H9 (cell line): ENCODE results near the gene MAN1A2. TPM values are rescaled to one million over a fixed set of nuclear protein-coding genes. Genes with fewer than 3 reads are reported as not detected.

Source experiments
- DNase-seq: peaks from one replicate; pipeline ENCODE4 v3.0.0-alpha.2; 2017
- H2AFZ ChIP-seq: one replicate; pipeline ENCODE4 v1.6.1; 2013; ENCODE audit warnings: mild to moderate bottlenecking, low read length, control low read depth, moderate library complexity
- H2AK5ac ChIP-seq: 2 replicates; pipeline ENCODE4 v1.6.1; 2013; ENCODE audit warnings: low read length, control low read depth, mixed read lengths; ENCODE audit not compliant: insufficient read length
- H2BK120ac ChIP-seq: one replicate; pipeline ENCODE4 v1.6.1; 2013; ENCODE audit warnings: low read depth, mild to moderate bottlenecking, low read length, control low read depth, inconsistent platforms; ENCODE audit not compliant: poor library complexity, severe bottlenecking
- H2BK12ac ChIP-seq: 2 replicates; pipeline ENCODE4 v1.6.1; 2013; ENCODE audit warnings: low read length, control low read depth, mixed read lengths, low read depth; ENCODE audit not compliant: insufficient read length
- H2BK15ac ChIP-seq: 2 replicates; pipeline ENCODE4 v1.6.1; 2013; ENCODE audit warnings: low read depth, low read length, control low read depth
- H2BK20ac ChIP-seq: one replicate; pipeline ENCODE4 v1.6.1; 2013; ENCODE audit warnings: low read depth, mild to moderate bottlenecking, low read length, control low read depth, inconsistent platforms; ENCODE audit not compliant: poor library complexity, severe bottlenecking
- H2BK5ac ChIP-seq: 2 replicates; pipeline ENCODE4 v1.6.1; 2013; ENCODE audit warnings: low read length, control low read depth, mixed read lengths; ENCODE audit not compliant: insufficient read length
- H3K14ac ChIP-seq: 2 replicates; pipeline ENCODE4 v1.6.1; 2013; ENCODE audit warnings: low read length, control low read depth; ENCODE audit not compliant: insufficient read depth
- H3K18ac ChIP-seq: 2 replicates; pipeline ENCODE4 v1.6.1; 2013; ENCODE audit warnings: low read depth, mild to moderate bottlenecking, mixed read lengths, low read length, control low read depth; ENCODE audit not compliant: insufficient read length
- H3K23ac ChIP-seq: 2 replicates; pipeline ENCODE4 v1.6.1; 2013; ENCODE audit warnings: low read length, control low read depth, mixed read lengths, low read depth; ENCODE audit not compliant: insufficient read length
- H3K23me2 ChIP-seq: 2 replicates; pipeline ENCODE4 v1.6.1; 2013; ENCODE audit warnings: low read depth, mild to moderate bottlenecking, mixed read lengths, low read length, control low read depth; ENCODE audit not compliant: insufficient read length, poor library complexity, severe bottlenecking
- H3K27ac ChIP-seq: 2 replicates; pipeline ENCODE4 v1.5.1; 2013; ENCODE audit warnings: low read length, control low read depth, mixed read lengths, low read depth; ENCODE audit not compliant: insufficient read length
- H3K27me3 ChIP-seq: 2 replicates; pipeline ENCODE4 v1.6.1; 2013; ENCODE audit warnings: low read length, control low read depth, inconsistent platforms; ENCODE audit not compliant: insufficient read depth
- H3K4ac ChIP-seq: 2 replicates; pipeline ENCODE4 v1.6.1; 2013; ENCODE audit warnings: low read depth, mild to moderate bottlenecking, control low read depth, inconsistent platforms, low read length, moderate library complexity
- H3K4me1 ChIP-seq: 2 replicates; pipeline ENCODE4 v1.6.1; 2013; ENCODE audit warnings: low read length, control low read depth, inconsistent platforms; ENCODE audit not compliant: insufficient read depth
- H3K4me2 ChIP-seq: 2 replicates; pipeline ENCODE4 v1.6.1; 2013; ENCODE audit warnings: low read length, control low read depth, mixed read lengths; ENCODE audit not compliant: insufficient read length, insufficient read depth
- H3K56ac ChIP-seq: 2 replicates; pipeline ENCODE4 v1.6.1; 2013; ENCODE audit warnings: low read depth, mild to moderate bottlenecking, mixed read lengths, low read length, control low read depth; ENCODE audit not compliant: insufficient read length
- H3K79me1 ChIP-seq: 2 replicates; pipeline ENCODE4 v1.6.1; 2013; ENCODE audit warnings: low read depth, mild to moderate bottlenecking, moderate library complexity, low read length, control low read depth, inconsistent platforms; ENCODE audit not compliant: insufficient read depth, poor library complexity, severe bottlenecking
- H3K79me2 ChIP-seq: 2 replicates; pipeline ENCODE4 v1.6.1; 2013; ENCODE audit warnings: low read length, control low read depth, inconsistent platforms; ENCODE audit not compliant: insufficient read depth
- H3K9ac ChIP-seq: 2 replicates; pipeline ENCODE4 v1.6.1; 2013; ENCODE audit warnings: low read length, control low read depth, mixed read lengths; ENCODE audit not compliant: insufficient read length; ENCODE audit errors: extremely low read depth
- H3K9me3 ChIP-seq: one replicate; pipeline ENCODE4 v1.6.1; 2013; ENCODE audit warnings: low read depth, low read length, inconsistent platforms; ENCODE audit not compliant: control insufficient read depth
- H3T11ph ChIP-seq: one replicate; pipeline ENCODE4 v1.6.1; 2013; ENCODE audit warnings: mild to moderate bottlenecking, low read length, control low read depth, inconsistent platforms
- H4K20me1 ChIP-seq: one replicate; pipeline ENCODE4 v1.6.1; 2013; ENCODE audit not compliant: control insufficient read depth, insufficient read length, insufficient read depth
- H4K5ac ChIP-seq: 2 replicates; pipeline ENCODE4 v1.6.1; 2013; ENCODE audit warnings: low read depth, mild to moderate bottlenecking, mixed read lengths, low read length, control low read depth; ENCODE audit not compliant: insufficient read length
- H4K8ac ChIP-seq: replicated peaks from 2 replicates; pipeline ENCODE4 v1.6.1; 2013; ENCODE audit warnings: low read length, control low read depth, mixed read lengths, low read depth; ENCODE audit not compliant: insufficient read length
- H4K91ac ChIP-seq: 2 replicates; pipeline ENCODE4 v1.6.1; 2013; ENCODE audit warnings: low read depth, mild to moderate bottlenecking, moderate library complexity, mixed read lengths, low read length, control low read depth; ENCODE audit not compliant: insufficient read length
- H3K27ac Mint-ChIP-seq, 3 experiments: 2 replicates in 2 of 3; 3 replicates in 1 of 3; pipeline ENCODE4 v1.8.0; 2020 to 2021; ENCODE audit warnings: mixed read lengths in 3 of 3, mild to moderate bottlenecking in 1 of 3, moderate library complexity in 1 of 3
- H3K27me3 Mint-ChIP-seq: 2 replicates; pipeline ENCODE4 v1.8.0; 2021; ENCODE audit warnings: low read depth, mild to moderate bottlenecking, moderate library complexity, mixed read lengths
- H3K36me3 Mint-ChIP-seq, 3 experiments: 2 replicates in 2 of 3; 3 replicates in 1 of 3; pipeline ENCODE4 v1.8.0; 2020 to 2021; ENCODE audit warnings: low read depth in 3 of 3, mixed read lengths in 3 of 3; ENCODE audit not compliant: insufficient read depth in 1 of 3
- H3K4me1 Mint-ChIP-seq, 2 experiments: 2 replicates each; pipeline ENCODE4 v1.8.0; 2020; ENCODE audit warnings: mixed read lengths in 2 of 2
- H3K4me3 Mint-ChIP-seq, 2 experiments: 2 replicates in 1 of 2; 3 replicates in 1 of 2; pipeline ENCODE4 v1.8.0; 2020 to 2021; ENCODE audit warnings: mild to moderate bottlenecking in 2 of 2, mixed read lengths in 2 of 2, moderate library complexity in 1 of 2
- H3K9me3 Mint-ChIP-seq, 2 experiments: 2 replicates in 1 of 2; 3 replicates in 1 of 2; pipeline ENCODE4 v1.8.0; 2020; ENCODE audit warnings: mild to moderate bottlenecking in 2 of 2, mixed read lengths in 2 of 2, moderate library complexity in 1 of 2
- CTCF ChIP-seq: fragments of 200-600 bp; sonication (generic); conservative IDR thresholded peaks from 3 replicates; pipeline ENCODE4 v1.8.0; 2021; ENCODE audit warnings: antibody characterized with exemption, mild to moderate bottlenecking
- WGBS: extraction: QIAGEN DNeasy Blood & Tissue Kit; methylation state at CpG from one replicate; pipeline ENCODE4 v1.1.7; 2013; ENCODE audit warnings: missing lambda C conversion rate, low lambda C conversion rate, mixed read lengths; ENCODE audit not compliant: insufficient read length; ENCODE audit errors: extremely low coverage; 5-methylcytosine and 5-hydroxymethylcytosine counted together
- total RNA-seq: library from RNA; stranded (reverse); gene quantifications from 2 replicates; pipeline ENCODE4 v1.2.1, GENCODE V29; 2021

The MAN1A2 gene
- total RNA-seq, 1 experiment from 2014 or later: 24.0 TPM

- Histone ChIP-seq H4K20me1 (no peaks in the 10 kb centered on the region), H3K27me3 (no peaks in the 10 kb centered on the region), H4K5ac (no peak overlapping the region), H3K79me1 (no peaks in the 10 kb centered on the region), H2BK12ac (no peak overlapping the region), H3K56ac (no peak overlapping the region), H2BK15ac (no peak overlapping the region), H2BK5ac (no peak overlapping the region), H3T11ph (no peak overlapping the region), H4K91ac (no peak overlapping the region), H4K8ac (no peak overlapping the region), H2AFZ (no peak overlapping the region), H3K4me2 (no peak overlapping the region), H2BK120ac (no peak overlapping the region), H3K4me1 (no peaks in the 10 kb centered on the region; the same call in 1 of the 2 replicates), H3K14ac (no peak overlapping the region), H3K18ac (no peak overlapping the region), H3K79me2 (no peaks in the 10 kb centered on the region), H3K9me3 (no peaks in the 10 kb centered on the region), H2AK5ac (no peak overlapping the region), H3K9ac (no peak overlapping the region), H2BK20ac (no peak overlapping the region), H3K4ac (no peak overlapping the region), H3K23ac (no peak overlapping the region), H3K27ac (no peak overlapping the region), H3K23me2 (no peaks in the 10 kb centered on the region)
- Mint-ChIP-seq H3K4me3 (no peak overlapping the region), H3K27me3 (no peaks in the 10 kb centered on the region; the same call in 1 of the 2 replicates), H3K27ac (no peak overlapping the region), H3K36me3 (no peaks in the 10 kb centered on the region; a peak in 1 of 7 replicates), H3K9me3 (no peaks in the 10 kb centered on the region), H3K4me1 (peaks cover 9 to 13% of the 10 kb centered on the region in 2 experiments)
- no CpG with 5 or more reads among the region's 8 CpGs for WGBS
- no peak for TF ChIP-seq CTCF
- peak; percentile 5 for DNase-seq
These were observed 208.5 kb downstream of the MAN1A2 start for GRCh38 chr1:117575586-117576225.
